Measurements from ENCODE around the gene L3MBTL3.
A peak's percentile ranks its signal among the peaks of the same experiment; 100 is the strongest.

L3MBTL3 gene

GRCh38 chr6:130037207-130037811 lies 18.9 kb downstream of the L3MBTL3 start:
- ATAC-seq (ENCODE audit: low read depth) (peak; percentile 32), DNase-seq (ENCODE audit: low spot score in 2 of 2) (no peak)
- Mint-ChIP-seq H3K4me3 (no peak overlapping the region), H3K9me3 (no peaks in the 10 kb centered on the region), H3K27ac (no peak overlapping the region), H3K27me3 (no peaks in the 10 kb centered on the region), H3K4me1 (peaks cover 35% of the 10 kb centered on the region), H3K36me3 (peaks cover 16% of the 10 kb centered on the region)

- DNase-seq (ENCODE audit: low spot score in 2 of 2) (no peak), ATAC-seq (ENCODE audit: low read depth) (no peak)
- no peaks in the 10 kb centered on the region for H3K27me3 Mint-ChIP-seq
- no peak overlapping the region for H3K4me3 Mint-ChIP-seq
- peaks cover 17% of the 10 kb centered on the region for H3K4me1 Mint-ChIP-seq
- H3K27ac Mint-ChIP-seq: no peak overlapping the region
- no peaks in the 10 kb centered on the region for H3K9me3 Mint-ChIP-seq
- peaks cover 16% of the 10 kb centered on the region for H3K36me3 Mint-ChIP-seq
Observed at GRCh38 chr6:130041594-130041993, 23.2 kb downstream of the L3MBTL3 start.

GRCh38 chr6:130043344-130043743 lies 25.0 kb downstream of the L3MBTL3 start:
- DNase-seq (ENCODE audit: low spot score in 2 of 2): no peak
- Mint-ChIP-seq H3K9me3 (no peaks in the 10 kb centered on the region), H3K4me3 (no peak overlapping the region), H3K27me3 (no peaks in the 10 kb centered on the region), H3K36me3 (peaks cover 16% of the 10 kb centered on the region), H3K4me1 (peaks cover 12% of the 10 kb centered on the region), H3K27ac (no peak overlapping the region)
- ATAC-seq (ENCODE audit: low read depth): no peak

GRCh38 chr6:130045622-130046021 lies 27.2 kb downstream of the L3MBTL3 start:
- peaks cover 11% of the 10 kb centered on the region for H3K4me1 Mint-ChIP-seq
- H3K4me3 Mint-ChIP-seq: no peak overlapping the region
- DNase-seq (ENCODE audit: low spot score in 2 of 2): no peak
- H3K36me3 Mint-ChIP-seq: peaks cover 31% of the 10 kb centered on the region
- H3K27ac Mint-ChIP-seq: peak overlapping the region; percentile 22
- no peak for ATAC-seq (ENCODE audit: low read depth)
- H3K9me3 Mint-ChIP-seq: no peaks in the 10 kb centered on the region
- H3K27me3 Mint-ChIP-seq: no peaks in the 10 kb centered on the region

GRCh38 chr6:130046671-130047070 lies 28.3 kb downstream of the L3MBTL3 start:
- Mint-ChIP-seq H3K27ac (no peak overlapping the region), H3K9me3 (no peaks in the 10 kb centered on the region), H3K4me1 (peaks cover 6% of the 10 kb centered on the region), H3K27me3 (no peaks in the 10 kb centered on the region), H3K4me3 (no peak overlapping the region), H3K36me3 (peaks cover 34% of the 10 kb centered on the region)
- ATAC-seq (ENCODE audit: low read depth): no peak
- DNase-seq (ENCODE audit: low spot score in 2 of 2): no peak

- ATAC-seq (ENCODE audit: low read depth) (no peak), DNase-seq (ENCODE audit: low spot score in 2 of 2) (no peak)
- peaks cover 5% of the 10 kb centered on the region for H3K4me1 Mint-ChIP-seq
- no peak overlapping the region for H3K27ac Mint-ChIP-seq
- H3K9me3 Mint-ChIP-seq: no peaks in the 10 kb centered on the region
- H3K36me3 Mint-ChIP-seq: peaks cover 35% of the 10 kb centered on the region
- no peaks in the 10 kb centered on the region for H3K27me3 Mint-ChIP-seq
- no peak overlapping the region for H3K4me3 Mint-ChIP-seq
Observed at GRCh38 chr6:130047088-130047995, 29.0 kb downstream of the L3MBTL3 start.

- no peak for ATAC-seq (ENCODE audit: low read depth)
- no peaks in the 10 kb centered on the region for H3K27me3 Mint-ChIP-seq
- peaks cover 3% of the 10 kb centered on the region for H3K4me1 Mint-ChIP-seq
- no peak for DNase-seq (ENCODE audit: low spot score in 2 of 2)
- no peaks in the 10 kb centered on the region for H3K9me3 Mint-ChIP-seq
- H3K36me3 Mint-ChIP-seq: peaks cover 42% of the 10 kb centered on the region
- no peak overlapping the region for H3K4me3 Mint-ChIP-seq
- H3K27ac Mint-ChIP-seq: peak overlapping the region; percentile 2
Observed at GRCh38 chr6:130050230-130050629, 31.8 kb downstream of the L3MBTL3 start.

- Mint-ChIP-seq H3K27me3 (no peaks in the 10 kb centered on the region), H3K4me3 (no peak overlapping the region)
- ATAC-seq (ENCODE audit: low read depth): no peak
Observed at GRCh38 chr6:130054725-130055124, 36.3 kb downstream of the L3MBTL3 start.

GRCh38 chr6:130055271-130055670 lies 36.9 kb downstream of the L3MBTL3 start:
- Mint-ChIP-seq H3K36me3 (peaks cover 57% of the 10 kb centered on the region), H3K4me3 (no peak overlapping the region), H3K27me3 (no peaks in the 10 kb centered on the region), H3K4me1 (peaks cover 3% of the 10 kb centered on the region), H3K9me3 (no peaks in the 10 kb centered on the region), H3K27ac (no peak overlapping the region)
- DNase-seq (ENCODE audit: low spot score in 2 of 2) (no peak), ATAC-seq (ENCODE audit: low read depth) (no peak)

More at GRCh38 chr6:130054725-130055124, 36.3 kb downstream of the L3MBTL3 start:
- Mint-ChIP-seq H3K9me3 (no peaks in the 10 kb centered on the region), H3K36me3 (peaks cover 63% of the 10 kb centered on the region), H3K4me1 (peaks cover 4% of the 10 kb centered on the region), H3K27ac (peak overlapping the region; percentile 57)
- DNase-seq (ENCODE audit: low spot score in 2 of 2): no peak

GRCh38 chr6:130057495-130057894 lies 39.1 kb downstream of the L3MBTL3 start:
- Mint-ChIP-seq H3K4me1 (peaks cover 3% of the 10 kb centered on the region), H3K27ac (no peak overlapping the region), H3K9me3 (no peaks in the 10 kb centered on the region), H3K27me3 (no peaks in the 10 kb centered on the region), H3K4me3 (no peak overlapping the region), H3K36me3 (peaks cover 60% of the 10 kb centered on the region)
- ATAC-seq (ENCODE audit: low read depth) (no peak), DNase-seq (ENCODE audit: low spot score in 2 of 2) (no peak)

- Mint-ChIP-seq H3K27ac (no peak overlapping the region), H3K4me1 (no peaks in the 10 kb centered on the region), H3K9me3 (no peaks in the 10 kb centered on the region), H3K27me3 (no peaks in the 10 kb centered on the region), H3K4me3 (no peak overlapping the region), H3K36me3 (peaks cover 37% of the 10 kb centered on the region)
- ATAC-seq (ENCODE audit: low read depth): no peak
- no peak for DNase-seq (ENCODE audit: low spot score in 2 of 2)
Observed at GRCh38 chr6:130063806-130064205, 45.4 kb downstream of the L3MBTL3 start.

GRCh38 chr6:130065609-130066156 lies 47.3 kb downstream of the L3MBTL3 start:
- Mint-ChIP-seq H3K4me1 (no peaks in the 10 kb centered on the region), H3K27me3 (no peaks in the 10 kb centered on the region), H3K4me3 (no peak overlapping the region), H3K9me3 (no peaks in the 10 kb centered on the region), H3K27ac (no peak overlapping the region), H3K36me3 (peaks cover 42% of the 10 kb centered on the region)
- DNase-seq (ENCODE audit: low spot score in 2 of 2) (no peak), ATAC-seq (ENCODE audit: low read depth) (no peak)

GRCh38 chr6:130069485-130069884 lies 51.1 kb downstream of the L3MBTL3 start:
- H3K4me3 Mint-ChIP-seq: no peak overlapping the region
- peaks cover 2% of the 10 kb centered on the region for H3K4me1 Mint-ChIP-seq
- no peak for ATAC-seq (ENCODE audit: low read depth)
- no peaks in the 10 kb centered on the region for H3K27me3 Mint-ChIP-seq
- H3K9me3 Mint-ChIP-seq: no peaks in the 10 kb centered on the region
- no peak for DNase-seq (ENCODE audit: low spot score in 2 of 2)
- H3K36me3 Mint-ChIP-seq: peaks cover 29% of the 10 kb centered on the region
- H3K27ac Mint-ChIP-seq: peak overlapping the region; percentile 58

GRCh38 chr6:130070326-130070725 lies 51.9 kb downstream of the L3MBTL3 start:
- ATAC-seq (ENCODE audit: low read depth) (no peak), DNase-seq (ENCODE audit: low spot score in 2 of 2) (no peak)
- H3K27me3 Mint-ChIP-seq: no peaks in the 10 kb centered on the region
- no peak overlapping the region for H3K27ac Mint-ChIP-seq
- peaks cover 26% of the 10 kb centered on the region for H3K36me3 Mint-ChIP-seq
- H3K4me3 Mint-ChIP-seq: no peak overlapping the region
- peaks cover 8% of the 10 kb centered on the region for H3K4me1 Mint-ChIP-seq
- no peaks in the 10 kb centered on the region for H3K9me3 Mint-ChIP-seq

All from memory B cell (primary cell).